HepG2 (cell line): ENCODE measurements around the gene SPNS3. TPM values are rescaled to one million over a fixed set of nuclear protein-coding genes. Genes with fewer than 3 reads are reported as not detected.

Source experiments
- ARID3A ChIP-seq: IDR thresholded peaks from 2 replicates; pipeline ENCODE4 v1.6.1; 2012; ENCODE audit warnings: low read depth, low read length, improper control_type of control experiment
- CAMTA2 ChIP-seq: sonication (generic); formaldehyde crosslinking; IDR thresholded peaks from 2 replicates; pipeline ENCODE4 v1.4.0; 2020; ENCODE audit warnings: mild to moderate bottlenecking, missing genetic modification reagents, borderline replicate concordance
- EHMT2 ChIP-seq: fragments of 200-600 bp; sonication (generic); IDR thresholded peaks from 2 replicates; pipeline ENCODE4 v1.7.0; 2017; ENCODE audit warnings: antibody characterized with exemption, low read depth, low read length, borderline replicate concordance
- MAFG ChIP-seq: sonication (generic); formaldehyde crosslinking; IDR thresholded peaks from 2 replicates; pipeline ENCODE4 v1.5.1; 2020; ENCODE audit warnings: mild to moderate bottlenecking, missing genetic modification reagents
- NFIB ChIP-seq: sonication (generic); formaldehyde crosslinking; IDR thresholded peaks from 2 replicates; pipeline ENCODE4 v1.9.0; 2021; ENCODE audit warnings: missing genetic modification reagents, mild to moderate bottlenecking, borderline replicate concordance
- NFYB ChIP-seq: sonication (generic); formaldehyde crosslinking; IDR thresholded peaks from 2 replicates; pipeline ENCODE4 v1.4.0; 2020; ENCODE audit warnings: missing genetic modification reagents
- PLRG1 ChIP-seq: fragments of 450-650 bp; conservative IDR thresholded peaks from 2 replicates; pipeline ENCODE4 v1.6.1; 2016
- PRDM15 ChIP-seq: sonication (generic); formaldehyde crosslinking; IDR thresholded peaks from 2 replicates; pipeline ENCODE4 v1.4.0; 2020; ENCODE audit warnings: missing genetic modification reagents
- REL ChIP-seq: sonication (generic); formaldehyde crosslinking; conservative IDR thresholded peaks from 2 replicates; pipeline ENCODE4 v1.8.0; 2022; ENCODE audit warnings: mild to moderate bottlenecking, missing genetic modification reagents, moderate library complexity
- THRA ChIP-seq: sonication (generic); formaldehyde crosslinking; IDR thresholded peaks from 2 replicates; pipeline ENCODE4 v1.4.0; 2020; ENCODE audit warnings: missing genetic modification reagents, borderline replicate concordance
- ZNF138 ChIP-seq: sonication (generic); formaldehyde crosslinking; IDR thresholded peaks from 2 replicates; pipeline ENCODE4 v1.5.0; 2020; ENCODE audit warnings: mild to moderate bottlenecking, low read depth, missing genetic modification reagents
- ZNF33B ChIP-seq: sonication (generic); formaldehyde crosslinking; IDR thresholded peaks from 2 replicates; pipeline ENCODE4 v1.5.1; 2020; ENCODE audit warnings: mild to moderate bottlenecking, missing genetic modification reagents
- ZNF776 ChIP-seq: sonication (generic); formaldehyde crosslinking; IDR thresholded peaks from 2 replicates; pipeline ENCODE4 v1.4.0; 2020; ENCODE audit warnings: mild to moderate bottlenecking, missing genetic modification reagents
- polyA plus RNA-seq, 8 experiments: library from polyadenylated mRNA; depleted of rRNA in 3 of 8; stranded (reverse) in 7 of 8; unstranded in 1 of 8; fragments of >200 nt; fragmentation: Illumina TruSeq in 4 of 8; extraction: Trizol in 4 of 8; gene quantifications; 2 replicates each; pipeline versions ENCODE4 v1.2.1 to v1.2.3, GENCODE V29; 2011 to 2016; ENCODE audit warnings: low read depth in 4 of 8, missing spikeins in 1 of 8, mixed read lengths in 1 of 8; ENCODE audit not compliant: insufficient read depth in 1 of 8
- total RNA-seq, 5 experiments: library from RNA; depleted of rRNA; stranded (reverse); fragments of >200 nt; fragmentation: Illumina TruSeq; extraction: Trizol; gene quantifications; 2 replicates each; pipeline ENCODE4 v1.2.3, GENCODE V29; 2016; ENCODE audit warnings: low read depth in 1 of 5
- TF ChIP-seq, protein P1 (sequence below): sonication (generic); formaldehyde crosslinking; IDR thresholded peaks from 2 replicates; pipeline ENCODE4 v1.5.0; 2020; ENCODE audit warnings: mild to moderate bottlenecking, missing genetic modification reagents
- TF ChIP-seq, protein P2 (sequence below): sonication (generic); formaldehyde crosslinking; conservative IDR thresholded peaks from 2 replicates; pipeline ENCODE4 v1.4.0; 2020; ENCODE audit warnings: missing genetic modification reagents

SPNS3 gene
- total and polyA plus RNA-seq, 2 of the 13 experiments (the other 11 are each of a cell fraction or from before 2014, with no cell fraction given): not detected

DNA sequence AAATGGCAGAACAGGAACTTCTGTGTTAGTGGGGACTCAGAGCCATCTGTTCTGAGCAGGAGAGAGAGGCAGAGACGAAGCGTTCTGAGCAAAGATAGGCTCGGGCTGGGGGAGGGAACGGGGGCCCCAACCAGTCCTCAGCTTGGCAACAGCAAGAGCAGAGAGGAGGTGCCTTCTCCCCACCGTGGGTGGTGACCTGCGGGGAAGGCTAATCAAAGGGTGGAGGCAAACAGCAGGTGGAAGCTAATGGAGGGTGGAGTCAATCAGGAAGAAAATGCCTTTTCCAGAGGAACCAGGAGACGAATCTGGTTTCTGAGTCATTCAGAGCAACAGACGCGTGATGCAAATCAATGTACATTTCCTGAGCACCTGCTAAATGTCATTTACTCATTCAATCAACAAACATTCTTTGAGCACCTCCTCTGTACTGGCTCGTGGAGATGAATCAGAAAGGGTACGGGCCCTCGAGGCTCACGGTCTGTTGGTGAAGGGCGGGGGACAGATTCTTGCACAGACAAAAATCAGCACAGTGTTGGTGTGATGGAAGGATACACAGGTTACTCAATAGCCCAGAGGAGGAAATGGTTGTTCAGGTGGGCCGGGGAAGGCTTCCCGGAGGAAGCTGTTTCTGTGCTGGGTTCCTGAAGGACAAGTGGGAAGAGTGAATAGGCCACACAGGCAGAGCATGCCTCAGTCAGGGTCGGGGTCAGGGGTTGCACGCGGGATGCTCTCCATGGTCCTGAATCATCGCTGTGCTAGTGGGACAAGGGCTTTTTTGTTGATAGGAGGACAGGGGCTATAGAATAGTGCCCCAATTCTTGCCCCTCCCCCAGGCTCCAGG, 59.2 kb downstream of the SPNS3 start (continued):
- peak; percentile 95 for TF ChIP-seq EHMT2
- TF ChIP-seq, protein P1, sequence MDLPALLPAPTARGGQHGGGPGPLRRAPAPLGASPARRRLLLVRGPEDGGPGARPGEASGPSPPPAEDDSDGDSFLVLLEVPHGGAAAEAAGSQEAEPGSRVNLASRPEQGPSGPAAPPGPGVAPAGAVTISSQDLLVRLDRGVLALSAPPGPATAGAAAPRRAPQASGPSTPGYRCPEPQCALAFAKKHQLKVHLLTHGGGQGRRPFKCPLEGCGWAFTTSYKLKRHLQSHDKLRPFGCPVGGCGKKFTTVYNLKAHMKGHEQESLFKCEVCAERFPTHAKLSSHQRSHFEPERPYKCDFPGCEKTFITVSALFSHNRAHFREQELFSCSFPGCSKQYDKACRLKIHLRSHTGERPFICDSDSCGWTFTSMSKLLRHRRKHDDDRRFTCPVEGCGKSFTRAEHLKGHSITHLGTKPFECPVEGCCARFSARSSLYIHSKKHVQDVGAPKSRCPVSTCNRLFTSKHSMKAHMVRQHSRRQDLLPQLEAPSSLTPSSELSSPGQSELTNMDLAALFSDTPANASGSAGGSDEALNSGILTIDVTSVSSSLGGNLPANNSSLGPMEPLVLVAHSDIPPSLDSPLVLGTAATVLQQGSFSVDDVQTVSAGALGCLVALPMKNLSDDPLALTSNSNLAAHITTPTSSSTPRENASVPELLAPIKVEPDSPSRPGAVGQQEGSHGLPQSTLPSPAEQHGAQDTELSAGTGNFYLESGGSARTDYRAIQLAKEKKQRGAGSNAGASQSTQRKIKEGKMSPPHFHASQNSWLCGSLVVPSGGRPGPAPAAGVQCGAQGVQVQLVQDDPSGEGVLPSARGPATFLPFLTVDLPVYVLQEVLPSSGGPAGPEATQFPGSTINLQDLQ: peak; percentile 59; the same call in 1 of the 2 replicates
- no peak for TF ChIP-seq PRDM15 (CRISPR knock-in tag)
- no peak for TF ChIP-seq NFYB
- no peak for TF ChIP-seq MAFG
- TF ChIP-seq REL (CRISPR knock-in tag): 0 out of 2 replicates have a peak, but pooled peaks have one; percentile 55
- no peak for TF ChIP-seq CAMTA2 (CRISPR knock-in tag)
- TF ChIP-seq PLRG1: no peak
- TF ChIP-seq NFIB (CRISPR knock-in tag): no peak
- no peak for TF ChIP-seq ARID3A
- TF ChIP-seq ZNF776 (CRISPR knock-in tag): 0 out of 2 replicates have a peak, but pooled peaks have one; percentile 25
- peak; percentile 80; the same call in 1 of the 2 replicates for TF ChIP-seq ZNF33B
- TF ChIP-seq THRA (CRISPR knock-in tag): peak; percentile 85
- TF ChIP-seq, protein P2, sequence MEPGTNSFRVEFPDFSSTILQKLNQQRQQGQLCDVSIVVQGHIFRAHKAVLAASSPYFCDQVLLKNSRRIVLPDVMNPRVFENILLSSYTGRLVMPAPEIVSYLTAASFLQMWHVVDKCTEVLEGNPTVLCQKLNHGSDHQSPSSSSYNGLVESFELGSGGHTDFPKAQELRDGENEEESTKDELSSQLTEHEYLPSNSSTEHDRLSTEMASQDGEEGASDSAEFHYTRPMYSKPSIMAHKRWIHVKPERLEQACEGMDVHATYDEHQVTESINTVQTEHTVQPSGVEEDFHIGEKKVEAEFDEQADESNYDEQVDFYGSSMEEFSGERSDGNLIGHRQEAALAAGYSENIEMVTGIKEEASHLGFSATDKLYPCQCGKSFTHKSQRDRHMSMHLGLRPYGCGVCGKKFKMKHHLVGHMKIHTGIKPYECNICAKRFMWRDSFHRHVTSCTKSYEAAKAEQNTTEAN: peak; percentile 86
- no peak for TF ChIP-seq ZNF138
